Astrocyte (in vitro differentiated cells and primary cell): ENCODE measurements around the gene CNTN1.

ENCODE experiments used
- EZH2 ChIP-seq: IDR thresholded peaks from 2 replicates; pipeline ENCODE4 v1.6.1; 2012; ENCODE audit warnings: mild to moderate bottlenecking, low read length, inconsistent platforms; ENCODE audit not compliant: insufficient read depth
- TF ChIP-seq, protein P1 (sequence below): IDR thresholded peaks from 2 replicates; pipeline ENCODE4 v1.5.1; 2011; ENCODE audit warnings: low read depth, mild to moderate bottlenecking, inconsistent platforms, low read length, moderate library complexity; ENCODE audit not compliant: insufficient read depth

DNA sequence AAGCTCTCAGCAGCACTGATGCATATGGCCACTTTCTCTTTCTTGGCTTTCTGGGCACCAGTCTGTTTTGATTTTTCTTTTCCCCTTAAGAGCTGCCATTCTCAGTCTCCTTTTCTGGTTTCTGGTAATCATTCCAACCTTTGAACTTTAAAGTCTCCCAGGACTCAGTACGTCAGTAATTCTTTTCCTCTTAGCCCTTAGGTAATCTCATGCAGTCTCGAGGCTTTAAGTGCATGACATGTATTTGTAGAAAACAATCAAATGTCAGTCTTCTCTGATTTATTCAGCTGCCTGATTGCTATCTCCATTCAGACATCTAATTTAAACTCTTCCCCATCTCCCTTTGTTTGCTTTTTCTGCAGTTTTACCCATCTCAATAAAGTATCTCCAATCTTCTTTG is 356.8 kb downstream of the CNTN1 start:
- TF ChIP-seq, protein P1, sequence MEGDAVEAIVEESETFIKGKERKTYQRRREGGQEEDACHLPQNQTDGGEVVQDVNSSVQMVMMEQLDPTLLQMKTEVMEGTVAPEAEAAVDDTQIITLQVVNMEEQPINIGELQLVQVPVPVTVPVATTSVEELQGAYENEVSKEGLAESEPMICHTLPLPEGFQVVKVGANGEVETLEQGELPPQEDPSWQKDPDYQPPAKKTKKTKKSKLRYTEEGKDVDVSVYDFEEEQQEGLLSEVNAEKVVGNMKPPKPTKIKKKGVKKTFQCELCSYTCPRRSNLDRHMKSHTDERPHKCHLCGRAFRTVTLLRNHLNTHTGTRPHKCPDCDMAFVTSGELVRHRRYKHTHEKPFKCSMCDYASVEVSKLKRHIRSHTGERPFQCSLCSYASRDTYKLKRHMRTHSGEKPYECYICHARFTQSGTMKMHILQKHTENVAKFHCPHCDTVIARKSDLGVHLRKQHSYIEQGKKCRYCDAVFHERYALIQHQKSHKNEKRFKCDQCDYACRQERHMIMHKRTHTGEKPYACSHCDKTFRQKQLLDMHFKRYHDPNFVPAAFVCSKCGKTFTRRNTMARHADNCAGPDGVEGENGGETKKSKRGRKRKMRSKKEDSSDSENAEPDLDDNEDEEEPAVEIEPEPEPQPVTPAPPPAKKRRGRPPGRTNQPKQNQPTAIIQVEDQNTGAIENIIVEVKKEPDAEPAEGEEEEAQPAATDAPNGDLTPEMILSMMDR = no peak
- no peak for TF ChIP-seq EZH2
